IMR-90 (cell line): ENCODE results near the gene ROBO3. TPM values are rescaled to one million over a fixed set of nuclear protein-coding genes. Genes with fewer than 3 reads are reported as not detected.
A peak's percentile ranks its signal among the peaks of the same experiment; 100 is the strongest.

Source experiments
- ATAC-seq: fragments of 200-7000 bp; cut with Tn5 transposase; 2 replicates; pipeline ENCODE4 v1.9.1; 2020; ENCODE audit warnings: low read depth, mild to moderate bottlenecking, moderate library complexity
- BruUV-seq: library from RNA; stranded (reverse); fragments of 400-500 nt; replicated peaks from 2 replicates; lab custom pipeline; 2021; lab: Mats Ljungman, UMichigan
- CTCF ChIA-PET: fragments of 300-600 bp; formaldehyde crosslinking; extraction: SDS; loops from one replicate; lab custom pipeline; 2021; ENCODE audit warnings: antibody characterized with exemption; lab: Yijun Ruan, JAX
- POLR2A ChIA-PET: fragments of 300-600 bp; sonication (Branson Sonifier 250); formaldehyde crosslinking; loops from one replicate; lab custom pipeline; 2022; ENCODE audit warnings: antibody characterized with exemption; ENCODE audit not compliant: unreplicated experiment; lab: Charles Lee
- DNase-seq: peaks from one replicate; pipeline ENCODE4 v3.0.0; 2013
- H2AFZ ChIP-seq: replicated peaks from 2 replicates; pipeline ENCODE3; 2013; ENCODE audit warnings: low read length, mild to moderate bottlenecking; ENCODE audit not compliant: poor library complexity
- H2AK5ac ChIP-seq: 2 replicates; pipeline ENCODE4 v1.6.1; 2013; ENCODE audit warnings: low read depth, low read length, inconsistent platforms
- H2AK9ac ChIP-seq: replicated peaks from 2 replicates; pipeline ENCODE3; 2013; ENCODE audit warnings: mild to moderate bottlenecking, low read depth, low read length, moderate library complexity; ENCODE audit not compliant: poor library complexity
- H2BK120ac ChIP-seq: 2 replicates; pipeline ENCODE4 v1.6.1; 2013; ENCODE audit warnings: low read depth, low read length, inconsistent platforms
- H2BK15ac ChIP-seq: 3 replicates; pipeline ENCODE4 v1.6.1; 2013; ENCODE audit warnings: low read depth, low read length, inconsistent platforms
- H2BK20ac ChIP-seq: 2 replicates; pipeline ENCODE4 v1.6.1; 2013; ENCODE audit warnings: low read depth, mild to moderate bottlenecking, inconsistent platforms, low read length, moderate library complexity
- H2BK5ac ChIP-seq: 2 replicates; pipeline ENCODE4 v1.6.1; 2013; ENCODE audit warnings: mild to moderate bottlenecking, low read depth, low read length, inconsistent platforms; ENCODE audit not compliant: poor library complexity, severe bottlenecking
- H3K14ac ChIP-seq: replicated peaks from 2 replicates; pipeline ENCODE4 v1.6.1; 2013; ENCODE audit warnings: low read depth, low read length, inconsistent platforms
- H3K18ac ChIP-seq: 2 replicates; pipeline ENCODE4 v1.6.1; 2013; ENCODE audit warnings: low read depth, low read length, control low read depth
- H3K23ac ChIP-seq: 2 replicates; pipeline ENCODE4 v1.6.1; 2013; ENCODE audit warnings: low read depth, low read length, inconsistent platforms
- H3K27ac ChIP-seq: 2 replicates; pipeline ENCODE4 v1.5.1; 2013; ENCODE audit warnings: mild to moderate bottlenecking, control low read depth, low read length; ENCODE audit not compliant: insufficient read depth
- H3K27me3 ChIP-seq: 2 replicates; pipeline ENCODE4 v1.6.1; 2013; ENCODE audit warnings: low read length; ENCODE audit not compliant: control insufficient read depth, insufficient read depth
- H3K36me3 ChIP-seq: 2 replicates; pipeline ENCODE4 v1.6.1; 2013; ENCODE audit warnings: low read length, mixed read lengths; ENCODE audit not compliant: control insufficient read depth, insufficient read depth
- H3K4ac ChIP-seq: 2 replicates; pipeline ENCODE4 v1.6.1; 2013; ENCODE audit warnings: low read depth, low read length, inconsistent platforms
- H3K4me1 ChIP-seq: 2 replicates; pipeline ENCODE4 v1.6.1; 2013; ENCODE audit warnings: low read length, mixed read lengths; ENCODE audit not compliant: control insufficient read depth, insufficient read depth
- H3K4me2 ChIP-seq: 2 replicates; pipeline ENCODE4 v1.6.1; 2013; ENCODE audit warnings: low read depth, mild to moderate bottlenecking, control low read depth, low read length, moderate library complexity
- H3K4me3 ChIP-seq: 2 replicates; pipeline ENCODE4 v1.5.1; 2013; ENCODE audit warnings: low read depth, mild to moderate bottlenecking, control low read depth, low read length, moderate library complexity; ENCODE audit not compliant: insufficient read depth
- H3K56ac ChIP-seq: 2 replicates; pipeline ENCODE4 v1.6.1; 2013; ENCODE audit warnings: low read length, inconsistent platforms; ENCODE audit not compliant: insufficient read depth; ENCODE audit errors: extremely low read depth
- H3K79me1 ChIP-seq, 2 experiments: 2 replicates each; pipeline ENCODE4 v1.6.1; 2013; ENCODE audit warnings: low read length in 2 of 2, inconsistent platforms in 1 of 2, low read depth in 1 of 2
- H3K9ac ChIP-seq: 2 replicates; pipeline ENCODE4 v1.6.1; 2013; ENCODE audit warnings: low read depth, low read length, control low read depth
- H3K9me1 ChIP-seq: 2 replicates; pipeline ENCODE4 v1.6.1; 2013; ENCODE audit warnings: low read length, inconsistent platforms; ENCODE audit not compliant: insufficient read depth
- H3K9me3 ChIP-seq: 2 replicates; pipeline ENCODE4 v1.6.1; 2013; ENCODE audit warnings: low read length; ENCODE audit not compliant: control insufficient read depth, insufficient read depth
- H4K20me1 ChIP-seq: 2 replicates; pipeline ENCODE4 v1.6.1; 2013; ENCODE audit warnings: low read length, inconsistent platforms; ENCODE audit not compliant: insufficient read depth
- H4K5ac ChIP-seq: 2 replicates; pipeline ENCODE4 v1.6.1; 2013; ENCODE audit warnings: mild to moderate bottlenecking, low read depth, low read length, control low read depth
- H4K8ac ChIP-seq, 2 experiments: 2 replicates each; pipeline ENCODE4 v1.6.1; 2013; ENCODE audit warnings: low read depth in 2 of 2, low read length in 2 of 2, control low read depth in 1 of 2, inconsistent platforms in 1 of 2
- H4K91ac ChIP-seq: 2 replicates; pipeline ENCODE4 v1.6.1; 2013; ENCODE audit warnings: low read depth, low read length, inconsistent platforms; ENCODE audit not compliant: insufficient read depth
- BHLHE40 ChIP-seq: fragments of 150-350 bp; IDR thresholded peaks from 2 replicates; pipeline ENCODE4 v1.6.1; 2016; ENCODE audit warnings: mild to moderate bottlenecking, low read depth, low read length
- CEBPB ChIP-seq: IDR thresholded peaks from 2 replicates; pipeline ENCODE4 v1.6.1; 2012; ENCODE audit warnings: low read depth, low read length, improper control_type of control experiment
- CTCF ChIP-seq: conservative IDR thresholded peaks from 2 replicates; pipeline ENCODE4 v1.5.1; 2012; ENCODE audit warnings: mild to moderate bottlenecking, low read depth, low read length, improper control_type of control experiment
- ELK1 ChIP-seq: fragments of 150-350 bp; IDR thresholded peaks from 2 replicates; pipeline ENCODE4 v1.6.1; 2016; ENCODE audit warnings: low read depth, mild to moderate bottlenecking, low read length, moderate library complexity, borderline replicate concordance
- MAFK ChIP-seq: IDR thresholded peaks from 2 replicates; pipeline ENCODE4 v1.6.1; 2012; ENCODE audit warnings: low read depth, low read length, improper control_type of control experiment
- MAZ ChIP-seq: IDR thresholded peaks from 2 replicates; pipeline ENCODE4 v1.6.1; 2012; ENCODE audit warnings: low read depth, mild to moderate bottlenecking, low read length, improper control_type of control experiment, moderate library complexity, borderline replicate concordance
- MXI1 ChIP-seq: IDR thresholded peaks from 2 replicates; pipeline ENCODE4 v1.6.1; 2012; ENCODE audit warnings: low read depth, mild to moderate bottlenecking, low read length, moderate library complexity, borderline replicate concordance
- NFE2L2 ChIP-seq: fragments of 150-350 bp; IDR thresholded peaks from 2 replicates; pipeline ENCODE4 v1.6.1; 2016; ENCODE audit warnings: low read depth, mild to moderate bottlenecking, low read length
- POLR2A ChIP-seq: IDR thresholded peaks from 2 replicates; pipeline ENCODE4 v1.6.1; 2012; ENCODE audit warnings: mild to moderate bottlenecking, low read depth, low read length
- RAD21 ChIP-seq: IDR thresholded peaks from 2 replicates; pipeline ENCODE4 v1.6.1; 2012; ENCODE audit warnings: low read length, improper control_type of control experiment
- RCOR1 ChIP-seq: IDR thresholded peaks from 2 replicates; pipeline ENCODE4 v1.6.1; 2012; ENCODE audit warnings: mild to moderate bottlenecking, low read length, improper control_type of control experiment; ENCODE audit not compliant: insufficient replicate concordance
- SMC3 ChIP-seq: fragments of 150-350 bp; IDR thresholded peaks from 2 replicates; pipeline ENCODE4 v1.6.1; 2016; ENCODE audit warnings: low read depth, mild to moderate bottlenecking, antibody characterized with exemption, low read length, moderate library complexity
- USF2 ChIP-seq: fragments of 150-350 bp; IDR thresholded peaks from 2 replicates; pipeline ENCODE4 v1.6.1; 2017; ENCODE audit warnings: mild to moderate bottlenecking, antibody characterized with exemption, low read length, low read depth
- WGBS, 2 experiments: methylation state at CpG; one replicate each; pipeline versions ENCODE4 v1.1.5 to v1.1.7; 2013; ENCODE audit warnings: missing lambda C conversion rate in 2 of 2; ENCODE audit not compliant: insufficient read length in 1 of 2; ENCODE audit errors: extremely low coverage in 2 of 2; 5-methylcytosine and 5-hydroxymethylcytosine counted together
- dilution Hi-C: fragments of 300-500 bp; cut with HindIII; formaldehyde crosslinking; loops from one replicate; pipeline ENCODE4 v1.14.3; 2018; ENCODE audit warnings: low sequenced_read_pairs; ENCODE audit not compliant: unreplicated experiment
- in situ Hi-C: fragments of 300-500 bp; cut with MboI; formaldehyde crosslinking; loops from 3 replicates; pipeline ENCODE4 v1.14.3; 2019; ENCODE audit warnings: low sequenced_read_pairs, inconsistent platforms, mixed read lengths
- intact Hi-C: fragments of 100-400 bp; cut with micrococcal nuclease; formaldehyde crosslinking; loops from 2 replicates; pipeline ENCODE4 v1.10.0; 2022
- polyA plus RNA-seq, 3 experiments: library from polyadenylated mRNA; depleted of rRNA; stranded (reverse); fragments of >200 nt; gene quantifications; 2 replicates each; pipeline ENCODE4 v1.2.3, GENCODE V29; 2012; ENCODE audit warnings: low replicate concordance in 1 of 3
- total RNA-seq: library from RNA; depleted of rRNA; stranded (reverse); fragments of >200 nt; gene quantifications from 2 replicates; pipeline ENCODE4 v1.2.3, GENCODE V29; 2012

Gene ROBO3
- total and polyA plus RNA-seq, 2 of the 4 experiments (the other 2 are of a cell fraction) = 12.0 to 54.1 TPM

DNA sequence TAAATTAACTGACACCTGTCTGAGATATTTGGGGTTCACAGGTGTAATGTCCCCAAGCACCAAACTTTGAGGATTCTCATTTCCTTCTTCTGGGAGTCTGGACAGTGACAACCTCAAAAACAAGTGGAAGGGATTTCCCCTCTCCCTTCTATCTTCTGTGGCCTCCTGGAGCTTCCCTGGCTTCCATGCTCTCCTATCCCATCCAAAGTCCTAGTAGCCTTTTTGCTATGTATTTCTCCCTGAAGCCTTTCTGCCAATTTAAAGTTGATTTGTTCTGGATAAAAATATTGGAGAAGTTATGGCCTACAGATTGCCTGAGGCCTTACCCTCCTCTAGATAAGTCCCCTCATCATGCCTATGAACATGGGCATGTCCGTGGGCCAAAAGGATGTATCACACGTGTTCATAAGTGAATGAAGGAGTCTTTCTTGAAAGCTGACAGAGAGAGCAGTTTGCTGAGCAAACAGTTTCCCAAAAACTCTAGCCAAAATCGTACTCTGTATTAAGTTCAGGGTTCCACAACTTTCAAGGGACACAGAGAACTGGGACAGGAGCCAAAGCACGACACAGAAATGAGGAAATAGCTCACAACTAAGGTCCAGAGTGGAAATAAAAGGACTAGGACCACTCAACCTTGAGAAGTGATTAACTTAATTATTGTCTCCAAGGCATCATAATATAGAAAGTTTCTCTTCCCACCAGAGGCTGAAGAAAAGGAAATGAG, 63.9 kb downstream of the ROBO3 start:
- intact Hi-C loops (no loop called here), dilution Hi-C loops (no loop called here), in situ Hi-C loops (no loop called here)
- Histone ChIP-seq H3K18ac (no peak overlapping the region), H3K36me3 (no peaks in the 10 kb centered on the region), H3K9me3 (no peaks in the 10 kb centered on the region), H3K4me1 (0 out of 2 replicates have a peak, but pooled peaks cover 2% of the 10 kb centered on the region), H3K23ac (peak overlapping the region; percentile 50; the same call in 1 of the 2 replicates), H4K8ac (no peak overlapping the region), H3K27me3 (no peaks in the 10 kb centered on the region), H3K9me1 (peaks cover under 1% of the 10 kb centered on the region; the same call in 1 of the 2 replicates), H3K4ac (no peak overlapping the region), H4K20me1 (no peaks in the 10 kb centered on the region), H4K91ac (no peak overlapping the region), H3K79me1 (no peaks in the 10 kb centered on the region), H2AK5ac (no peak overlapping the region), H2BK5ac (no peak overlapping the region), H3K14ac (no peak overlapping the region), H4K5ac (no peak overlapping the region), H2BK120ac (no peak overlapping the region), H3K4me3 (no peak overlapping the region), H2AK9ac (no peak overlapping the region), H2AFZ (no peak overlapping the region), H3K4me2 (no peak overlapping the region), H3K9ac (no peak overlapping the region), H3K56ac (no peak overlapping the region), H2BK20ac (no peak overlapping the region), H2BK15ac (no peak overlapping the region), H3K27ac (no peak overlapping the region)
- TF ChIP-seq MAFK (no peak), ELK1 (no peak), BHLHE40 (no peak), RAD21 (no peak), SMC3 (no peak), USF2 (no peak), MXI1 (no peak), CEBPB (no peak), MAZ (no peak), POLR2A (no peak), CTCF (no peak), NFE2L2 (no peak), RCOR1 (no peak)
- ChIA-PET POLR2A (no interaction called here), CTCF (interaction anchor here (1.0 kb wide), 1 partner anchor 12 kb away, joined by 3 read pairs; no protein-coding TSS in a partner anchor)
- no peak for ATAC-seq
- DNase-seq = no peak
- no CpG with 5 or more reads among the region's 4 CpGs for WGBS, 2 experiments
- no TSS peak for BruUV-seq
